ENCODE measurements around the gene GSTT2.

GRCh38 chr22:24008022-24008283, 28.0 kb downstream of the GSTT2 start:
- TF ChIP-seq CTCF (IDR thresholded peaks at IDR 0.05; ENCODE audit: low read depth, low read length, missing input control) (no peak), MAX (IDR thresholded peaks at IDR 0.05) (no peak), SP1 (IDR thresholded peaks at IDR 0.05) (no peak), RAD21 (IDR thresholded peaks at IDR 0.05) (no peak), FOXA2 (IDR thresholded peaks at IDR 0.05) (no peak), EGR1 (IDR thresholded peaks at IDR 0.05; ENCODE audit: low read depth in 2 of 2) (no peak), ATF3 (IDR thresholded peaks at IDR 0.05) (no peak), FOXA1 (IDR thresholded peaks at IDR 0.05) (no peak), GABPA (IDR thresholded peaks at IDR 0.05 in 1 of 2, conservative IDR thresholded peaks at IDR 0.05 in 1 of 2) (no peak), ZBTB33 (IDR thresholded peaks at IDR 0.05) (no peak)

Data from liver (tissue), 3 donors.